MM.1S (cell line): ENCODE measurements around the gene ARHGAP42.

Experiments
- EZH2 ChIP-seq: fragments of 300-600 bp; sonication (generic); optimal IDR thresholded peaks from 2 replicates; pipeline ENCODE3; 2017; ENCODE audit warnings: low read depth, mild to moderate bottlenecking, antibody characterized with exemption, low read length, mixed read lengths
- TF ChIP-seq, protein P1 (sequence below): fragments of 300-600 bp; sonication (generic); IDR thresholded peaks from 2 replicates; pipeline ENCODE4 v1.5.1; 2016; ENCODE audit warnings: antibody characterized with exemption, low read length, mixed read lengths

DNA sequence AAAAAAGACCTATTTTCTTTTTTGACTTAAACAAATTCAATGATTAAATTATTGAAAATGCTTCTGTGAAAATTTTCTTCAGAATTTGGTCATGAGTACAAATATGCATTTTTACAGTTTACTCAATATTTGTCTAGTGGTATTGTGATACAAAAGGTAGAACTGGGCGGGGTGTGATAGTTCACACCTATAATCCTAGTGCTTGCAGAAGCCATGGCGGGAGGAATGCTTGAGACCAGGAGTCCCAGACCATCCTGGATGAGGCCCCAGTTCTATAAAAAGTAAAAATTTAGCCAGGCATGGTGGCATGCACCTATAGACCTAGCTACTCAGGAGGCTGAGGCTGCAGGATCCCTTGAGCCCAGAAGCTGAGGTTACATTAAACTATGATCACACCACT is 90.6 kb downstream of the ARHGAP42 start:
- no peak for TF ChIP-seq EZH2
- TF ChIP-seq, protein P1, sequence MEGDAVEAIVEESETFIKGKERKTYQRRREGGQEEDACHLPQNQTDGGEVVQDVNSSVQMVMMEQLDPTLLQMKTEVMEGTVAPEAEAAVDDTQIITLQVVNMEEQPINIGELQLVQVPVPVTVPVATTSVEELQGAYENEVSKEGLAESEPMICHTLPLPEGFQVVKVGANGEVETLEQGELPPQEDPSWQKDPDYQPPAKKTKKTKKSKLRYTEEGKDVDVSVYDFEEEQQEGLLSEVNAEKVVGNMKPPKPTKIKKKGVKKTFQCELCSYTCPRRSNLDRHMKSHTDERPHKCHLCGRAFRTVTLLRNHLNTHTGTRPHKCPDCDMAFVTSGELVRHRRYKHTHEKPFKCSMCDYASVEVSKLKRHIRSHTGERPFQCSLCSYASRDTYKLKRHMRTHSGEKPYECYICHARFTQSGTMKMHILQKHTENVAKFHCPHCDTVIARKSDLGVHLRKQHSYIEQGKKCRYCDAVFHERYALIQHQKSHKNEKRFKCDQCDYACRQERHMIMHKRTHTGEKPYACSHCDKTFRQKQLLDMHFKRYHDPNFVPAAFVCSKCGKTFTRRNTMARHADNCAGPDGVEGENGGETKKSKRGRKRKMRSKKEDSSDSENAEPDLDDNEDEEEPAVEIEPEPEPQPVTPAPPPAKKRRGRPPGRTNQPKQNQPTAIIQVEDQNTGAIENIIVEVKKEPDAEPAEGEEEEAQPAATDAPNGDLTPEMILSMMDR, result no peak
